Right lobe of liver (tissue), 4 donors: Measurements from ENCODE around the gene PDZRN4.

Experiments
- CTCF ChIP-seq, 4 donors: fragments of 200-600 bp in 3 of 4; fragments of 450-650 bp in 1 of 4; IDR thresholded peaks; one replicate each; pipeline versions ENCODE4 v1.5.1 to v1.8.0; 2016 to 2022; ENCODE audit warnings: antibody characterized with exemption in 4 of 4, mild to moderate bottlenecking in 2 of 4
- POLR2A ChIP-seq: fragments of 450-650 bp; IDR thresholded peaks from one replicate; pipeline ENCODE4 v1.6.1; 2017; ENCODE audit warnings: antibody characterized with exemption, mild to moderate bottlenecking
- donor health status: DM: no; HTN: no; CAD: no.
- donor health status: DM: no; HTN: no; CAD: no.
- donor health status: DM: no; HTN: yes; CAD: no.

- TF ChIP-seq CTCF (IDR thresholded peaks at IDR 0.05) (no peak), POLR2A (no peak)
Measured at GRCh38 chr12:41433460-41433859, 245.3 kb downstream of the PDZRN4 start.
